Measurements from ENCODE around the gene RAB44. TPM values are rescaled to one million over a fixed set of nuclear protein-coding genes. Genes with fewer than 3 reads are reported as not detected.

Gene RAB44
- total and polyA plus RNA-seq, 9 of the 15 experiments (the other 6 are each of a cell fraction or from before 2014, with no cell fraction given) = not detected

DNA sequence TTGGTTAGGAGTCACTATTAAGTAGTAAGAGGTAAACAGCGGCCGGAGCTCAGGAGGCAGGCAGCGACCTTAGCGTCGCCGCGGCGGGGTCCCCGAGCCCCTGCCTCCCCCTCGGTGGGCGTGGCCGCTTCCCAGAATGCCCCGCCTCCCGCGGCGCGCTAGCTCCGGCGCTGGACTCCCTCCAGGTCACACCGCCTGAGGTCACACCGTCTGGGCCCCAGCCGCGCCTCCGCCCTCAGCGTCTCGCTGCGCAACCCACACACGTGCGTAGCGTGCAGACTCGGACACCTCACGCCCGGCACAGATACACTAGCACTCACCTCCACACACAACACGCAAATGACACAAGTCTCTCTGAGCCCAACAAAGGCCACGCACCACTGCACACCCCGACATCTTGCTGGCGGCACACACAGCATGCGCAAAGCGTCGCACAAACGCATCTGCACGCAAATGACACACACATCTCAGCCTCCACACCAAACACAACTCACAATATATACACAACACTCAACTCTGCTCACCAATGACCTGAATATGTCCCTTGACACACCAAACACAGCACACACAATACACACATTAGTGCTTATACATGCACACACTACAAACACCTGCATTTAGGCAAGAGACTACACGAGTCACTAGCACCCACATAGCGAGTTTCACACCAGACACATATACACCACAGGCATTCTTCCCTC, 36.7 kb upstream of the RAB44 start (continued):
- TF ChIP-seq, protein P1, sequence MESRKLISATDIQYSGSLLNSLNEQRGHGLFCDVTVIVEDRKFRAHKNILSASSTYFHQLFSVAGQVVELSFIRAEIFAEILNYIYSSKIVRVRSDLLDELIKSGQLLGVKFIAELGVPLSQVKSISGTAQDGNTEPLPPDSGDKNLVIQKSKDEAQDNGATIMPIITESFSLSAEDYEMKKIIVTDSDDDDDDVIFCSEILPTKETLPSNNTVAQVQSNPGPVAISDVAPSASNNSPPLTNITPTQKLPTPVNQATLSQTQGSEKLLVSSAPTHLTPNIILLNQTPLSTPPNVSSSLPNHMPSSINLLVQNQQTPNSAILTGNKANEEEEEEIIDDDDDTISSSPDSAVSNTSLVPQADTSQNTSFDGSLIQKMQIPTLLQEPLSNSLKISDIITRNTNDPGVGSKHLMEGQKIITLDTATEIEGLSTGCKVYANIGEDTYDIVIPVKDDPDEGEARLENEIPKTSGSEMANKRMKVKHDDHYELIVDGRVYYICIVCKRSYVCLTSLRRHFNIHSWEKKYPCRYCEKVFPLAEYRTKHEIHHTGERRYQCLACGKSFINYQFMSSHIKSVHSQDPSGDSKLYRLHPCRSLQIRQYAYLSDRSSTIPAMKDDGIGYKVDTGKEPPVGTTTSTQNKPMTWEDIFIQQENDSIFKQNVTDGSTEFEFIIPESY (CRISPR knock-in tag; IDR thresholded peaks at IDR 0.05) = peak; percentile 98
- TF ChIP-seq, protein P2, sequence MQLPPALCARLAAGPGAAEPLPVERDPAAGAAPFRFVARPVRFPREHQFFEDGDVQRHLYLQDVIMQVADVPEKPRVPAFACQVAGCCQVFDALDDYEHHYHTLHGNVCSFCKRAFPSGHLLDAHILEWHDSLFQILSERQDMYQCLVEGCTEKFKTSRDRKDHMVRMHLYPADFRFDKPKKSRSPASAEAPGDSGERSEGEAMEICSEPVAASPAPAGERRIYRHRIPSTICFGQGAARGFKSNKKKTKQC (CRISPR knock-in tag; IDR thresholded peaks at IDR 0.05) = peak; percentile 85; the same call in 1 of the 2 replicates
- TF ChIP-seq SIN3A (IDR thresholded peaks at IDR 0.05; ENCODE audit: borderline replicate concordance in 2 of 2, control insufficient read depth in 1 of 2, low read depth in 2 of 2, low read length in 2 of 2) = peak in 1 of 2 experiments; percentile 42; a peak in 1 of 4 replicates
- TF ChIP-seq, protein P3, sequence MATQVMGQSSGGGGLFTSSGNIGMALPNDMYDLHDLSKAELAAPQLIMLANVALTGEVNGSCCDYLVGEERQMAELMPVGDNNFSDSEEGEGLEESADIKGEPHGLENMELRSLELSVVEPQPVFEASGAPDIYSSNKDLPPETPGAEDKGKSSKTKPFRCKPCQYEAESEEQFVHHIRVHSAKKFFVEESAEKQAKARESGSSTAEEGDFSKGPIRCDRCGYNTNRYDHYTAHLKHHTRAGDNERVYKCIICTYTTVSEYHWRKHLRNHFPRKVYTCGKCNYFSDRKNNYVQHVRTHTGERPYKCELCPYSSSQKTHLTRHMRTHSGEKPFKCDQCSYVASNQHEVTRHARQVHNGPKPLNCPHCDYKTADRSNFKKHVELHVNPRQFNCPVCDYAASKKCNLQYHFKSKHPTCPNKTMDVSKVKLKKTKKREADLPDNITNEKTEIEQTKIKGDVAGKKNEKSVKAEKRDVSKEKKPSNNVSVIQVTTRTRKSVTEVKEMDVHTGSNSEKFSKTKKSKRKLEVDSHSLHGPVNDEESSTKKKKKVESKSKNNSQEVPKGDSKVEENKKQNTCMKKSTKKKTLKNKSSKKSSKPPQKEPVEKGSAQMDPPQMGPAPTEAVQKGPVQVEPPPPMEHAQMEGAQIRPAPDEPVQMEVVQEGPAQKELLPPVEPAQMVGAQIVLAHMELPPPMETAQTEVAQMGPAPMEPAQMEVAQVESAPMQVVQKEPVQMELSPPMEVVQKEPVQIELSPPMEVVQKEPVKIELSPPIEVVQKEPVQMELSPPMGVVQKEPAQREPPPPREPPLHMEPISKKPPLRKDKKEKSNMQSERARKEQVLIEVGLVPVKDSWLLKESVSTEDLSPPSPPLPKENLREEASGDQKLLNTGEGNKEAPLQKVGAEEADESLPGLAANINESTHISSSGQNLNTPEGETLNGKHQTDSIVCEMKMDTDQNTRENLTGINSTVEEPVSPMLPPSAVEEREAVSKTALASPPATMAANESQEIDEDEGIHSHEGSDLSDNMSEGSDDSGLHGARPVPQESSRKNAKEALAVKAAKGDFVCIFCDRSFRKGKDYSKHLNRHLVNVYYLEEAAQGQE (IDR thresholded peaks at IDR 0.05; ENCODE audit: borderline replicate concordance) = peak; percentile 21; the same call in 1 of the 2 replicates
- TF ChIP-seq, protein P3 (CRISPR knock-in tag; IDR thresholded peaks at IDR 0.05; ENCODE audit: low read depth) = no peak

Data from K562 (cell line).